Fibroblast of lung (primary cell): ENCODE results near the gene APC. TPM values are rescaled to one million over a fixed set of nuclear protein-coding genes. Genes with fewer than 3 reads are reported as not detected.

ENCODE experiments used
- DNase-seq, 2 donors: peaks; one replicate each; pipeline versions ENCODE4 v3.0.0 to v3.0.0-alpha.2; 2010; ENCODE audit warnings: low read depth in 2 of 2
- H2AFZ ChIP-seq: 2 replicates; pipeline ENCODE4 v1.5.1; 2012; ENCODE audit warnings: low read length, control low read depth, inconsistent platforms
- H3K27ac ChIP-seq: 2 replicates; pipeline ENCODE4 v1.5.1; 2011; ENCODE audit warnings: low read length, control low read depth; ENCODE audit not compliant: insufficient read depth
- H3K27me3 ChIP-seq: 2 replicates; pipeline ENCODE4 v1.5.1; 2011; ENCODE audit warnings: mild to moderate bottlenecking, low read length; ENCODE audit not compliant: control insufficient read depth, insufficient read depth
- H3K36me3 ChIP-seq: 2 replicates; pipeline ENCODE4 v1.5.1; 2011; ENCODE audit warnings: low read length; ENCODE audit not compliant: control insufficient read depth, insufficient read depth
- H3K4me1 ChIP-seq: 2 replicates; pipeline ENCODE4 v1.5.1; 2011; ENCODE audit warnings: low read length; ENCODE audit not compliant: control insufficient read depth, insufficient read depth; ENCODE audit errors: extremely low read depth
- H3K4me2 ChIP-seq: 2 replicates; pipeline ENCODE4 v1.5.1; 2011; ENCODE audit warnings: low read length, control low read depth; ENCODE audit not compliant: insufficient read depth; ENCODE audit errors: extremely low read depth
- H3K4me3 ChIP-seq, 4 experiments: fragments of 200-600 bp in 1 of 4; sonication (generic) in 1 of 4; replicated peaks in 1 of 4; 2 replicates each; pipeline ENCODE4 v1.5.1; 2011 to 2016; ENCODE audit warnings: low read length in 4 of 4, low read depth in 3 of 4, mild to moderate bottlenecking in 3 of 4, control low read depth in 2 of 4, inconsistent platforms in 1 of 4, mixed read lengths in 1 of 4; ENCODE audit not compliant: insufficient read depth in 1 of 4; ENCODE audit errors: control extremely low read depth in 1 of 4
- H3K79me2 ChIP-seq: 2 replicates; pipeline ENCODE4 v1.5.1; 2012; ENCODE audit warnings: mild to moderate bottlenecking, low read length, inconsistent platforms; ENCODE audit not compliant: control insufficient read depth, insufficient read depth
- H3K9ac ChIP-seq: 2 replicates; pipeline ENCODE4 v1.5.1; 2011; ENCODE audit warnings: mild to moderate bottlenecking, low read length, control low read depth; ENCODE audit not compliant: insufficient read depth
- H3K9me3 ChIP-seq: 2 replicates; pipeline ENCODE4 v1.5.1; 2012; ENCODE audit warnings: low read depth, low read length; ENCODE audit not compliant: control insufficient read depth, insufficient read depth
- H4K20me1 ChIP-seq: 2 replicates; pipeline ENCODE4 v1.5.1; 2011; ENCODE audit warnings: low read length; ENCODE audit not compliant: control insufficient read depth, insufficient read depth; ENCODE audit errors: extremely low read depth
- EZH2 ChIP-seq: IDR thresholded peaks from 2 replicates; pipeline ENCODE4 v1.5.1; 2012; ENCODE audit warnings: low read length, control low read depth, mild to moderate bottlenecking; ENCODE audit errors: missing control alignments
- polyA plus RNA-seq, 2 donors: library from polyadenylated mRNA; depleted of rRNA in 1 of 2; stranded (reverse) in 1 of 2; unstranded in 1 of 2; fragments of >200 nt; gene quantifications; 2 replicates each; pipeline ENCODE4 v1.2.1, GENCODE V29; 2011 to 2012; ENCODE audit warnings: missing spikeins in 1 of 2
- total RNA-seq: library from RNA; depleted of rRNA; stranded (reverse); fragments of >200 nt; gene quantifications from 2 replicates; pipeline ENCODE4 v1.2.1, GENCODE V29; 2014
- TF ChIP-seq, protein P1 (sequence below), 2 donors: IDR thresholded peaks in 1 of 2; conservative IDR thresholded peaks in 1 of 2; 1 replicate in 1 of 2; 2 replicates in 1 of 2; pipeline ENCODE4 v1.5.1; 2011 to 2012; ENCODE audit warnings: low read length in 2 of 2, control low read depth in 1 of 2, inconsistent platforms in 1 of 2, low read depth in 1 of 2, mild to moderate bottlenecking in 1 of 2

APC gene
- total and polyA plus RNA-seq, 2 donors (not counting 1 experiment from before 2014, with no cell fraction given): 23.6 to 69.9 TPM

DNA sequence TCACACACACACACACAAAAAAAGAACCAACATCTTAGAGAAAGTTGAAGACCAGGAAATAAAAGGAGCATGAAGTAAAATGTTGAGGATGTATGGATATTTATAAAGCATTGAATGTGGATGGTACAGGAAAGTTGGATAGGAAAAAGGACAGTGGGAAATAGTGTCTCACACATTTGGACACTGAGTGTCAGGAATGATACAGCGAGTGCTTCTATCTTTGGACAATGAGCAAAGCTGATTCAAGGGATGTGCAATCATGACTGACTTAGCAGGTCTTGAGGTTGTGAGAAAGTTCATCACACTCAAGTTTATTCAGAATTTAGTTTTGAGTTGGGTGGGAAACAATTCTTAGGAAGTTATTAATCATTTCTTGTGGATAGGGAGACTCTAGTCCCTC is 73.3 kb downstream of the APC start:
- no peaks in the 10 kb centered on the region for H4K20me1 ChIP-seq
- no peaks in the 10 kb centered on the region for H3K9me3 ChIP-seq
- H3K27ac ChIP-seq: no peak overlapping the region

DNA sequence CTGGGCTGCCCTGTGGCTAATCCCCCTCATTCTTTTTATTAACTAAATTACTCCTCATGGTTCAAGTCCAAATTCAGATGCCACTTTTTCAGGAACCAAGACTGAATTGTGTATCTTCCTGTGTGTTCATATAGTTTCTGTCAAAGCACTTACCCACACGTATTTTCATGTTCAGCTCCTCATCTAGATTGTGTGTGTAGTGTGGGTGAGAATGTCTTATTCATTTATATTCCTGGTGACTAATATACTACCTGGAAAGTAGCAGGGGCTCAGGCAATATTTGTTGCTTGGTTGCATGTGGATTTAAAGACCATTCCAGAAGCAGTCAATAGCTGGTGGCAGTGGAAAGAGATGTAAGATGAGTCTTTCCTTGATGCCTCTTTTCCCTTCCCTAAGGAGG is 74.9 kb downstream of the APC start:
- no peaks in the 10 kb centered on the region for H4K20me1 ChIP-seq
- H3K4me2 ChIP-seq: no peak overlapping the region
- no peak overlapping the region for H3K4me3 ChIP-seq
- no peak for TF ChIP-seq EZH2
- TF ChIP-seq, protein P1, sequence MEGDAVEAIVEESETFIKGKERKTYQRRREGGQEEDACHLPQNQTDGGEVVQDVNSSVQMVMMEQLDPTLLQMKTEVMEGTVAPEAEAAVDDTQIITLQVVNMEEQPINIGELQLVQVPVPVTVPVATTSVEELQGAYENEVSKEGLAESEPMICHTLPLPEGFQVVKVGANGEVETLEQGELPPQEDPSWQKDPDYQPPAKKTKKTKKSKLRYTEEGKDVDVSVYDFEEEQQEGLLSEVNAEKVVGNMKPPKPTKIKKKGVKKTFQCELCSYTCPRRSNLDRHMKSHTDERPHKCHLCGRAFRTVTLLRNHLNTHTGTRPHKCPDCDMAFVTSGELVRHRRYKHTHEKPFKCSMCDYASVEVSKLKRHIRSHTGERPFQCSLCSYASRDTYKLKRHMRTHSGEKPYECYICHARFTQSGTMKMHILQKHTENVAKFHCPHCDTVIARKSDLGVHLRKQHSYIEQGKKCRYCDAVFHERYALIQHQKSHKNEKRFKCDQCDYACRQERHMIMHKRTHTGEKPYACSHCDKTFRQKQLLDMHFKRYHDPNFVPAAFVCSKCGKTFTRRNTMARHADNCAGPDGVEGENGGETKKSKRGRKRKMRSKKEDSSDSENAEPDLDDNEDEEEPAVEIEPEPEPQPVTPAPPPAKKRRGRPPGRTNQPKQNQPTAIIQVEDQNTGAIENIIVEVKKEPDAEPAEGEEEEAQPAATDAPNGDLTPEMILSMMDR (conservative IDR thresholded peaks at IDR 0.05 in 1 of 2, IDR thresholded peaks at IDR 0.05 in 1 of 2; ENCODE audit: low read depth in 1 of 2, low read length in 2 of 2): no peak
- H2AFZ ChIP-seq: no peak overlapping the region
- no peak overlapping the region for H3K27ac ChIP-seq
- no peak for DNase-seq
- no peak overlapping the region for H3K9ac ChIP-seq
- no peaks in the 10 kb centered on the region for H3K9me3 ChIP-seq
- no peaks in the 10 kb centered on the region for H3K27me3 ChIP-seq
- H3K36me3 ChIP-seq: peaks cover 3% of the 10 kb centered on the region
- no peaks in the 10 kb centered on the region for H3K79me2 ChIP-seq
- H3K4me1 ChIP-seq: no peaks in the 10 kb centered on the region

More for the DNA sequence above, 73.3 kb downstream of the APC start:
- H3K36me3 ChIP-seq: peaks cover 3% of the 10 kb centered on the region
- no peak overlapping the region for H3K4me2 ChIP-seq
- TF ChIP-seq, protein P1 (conservative IDR thresholded peaks at IDR 0.05 in 1 of 2, IDR thresholded peaks at IDR 0.05 in 1 of 2; ENCODE audit: low read depth in 1 of 2, low read length in 2 of 2): no peak
- no peak for TF ChIP-seq EZH2
- H3K4me3 ChIP-seq: no peak overlapping the region
- H3K9ac ChIP-seq: no peak overlapping the region
- H3K4me1 ChIP-seq: no peaks in the 10 kb centered on the region
- no peaks in the 10 kb centered on the region for H3K79me2 ChIP-seq
- no peak for DNase-seq
- H3K27me3 ChIP-seq: no peaks in the 10 kb centered on the region
- no peak overlapping the region for H2AFZ ChIP-seq

DNA sequence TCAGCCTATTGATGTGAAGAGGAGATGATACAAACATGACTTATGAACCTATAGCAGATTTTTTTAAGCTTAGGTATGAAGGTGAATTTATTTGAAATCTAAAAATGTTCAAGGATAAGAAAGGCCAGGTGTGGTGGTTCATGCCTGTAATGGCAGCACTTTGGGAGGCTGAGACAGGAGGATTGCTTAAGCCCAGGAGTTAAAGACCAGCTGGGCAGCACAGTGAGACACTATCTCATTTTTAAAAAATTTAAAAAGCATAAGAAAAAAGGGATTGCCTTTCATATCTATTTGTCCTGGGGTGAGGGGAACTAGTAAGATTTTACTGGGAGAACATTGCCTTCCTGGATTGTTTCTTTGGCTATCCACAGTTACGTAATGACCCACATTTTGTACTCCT is 82.6 kb downstream of the APC start:
- H3K4me2 ChIP-seq: no peak overlapping the region
- no peaks in the 10 kb centered on the region for H3K27me3 ChIP-seq
- H2AFZ ChIP-seq: no peak overlapping the region
- TF ChIP-seq, protein P1 (conservative IDR thresholded peaks at IDR 0.05 in 1 of 2, IDR thresholded peaks at IDR 0.05 in 1 of 2; ENCODE audit: low read depth in 1 of 2, low read length in 2 of 2): no peak
- TF ChIP-seq EZH2: no peak
- no peaks in the 10 kb centered on the region for H4K20me1 ChIP-seq
- DNase-seq: no peak
- H3K9ac ChIP-seq: no peak overlapping the region
- no peak overlapping the region for H3K4me3 ChIP-seq
- no peaks in the 10 kb centered on the region for H3K4me1 ChIP-seq
- no peaks in the 10 kb centered on the region for H3K79me2 ChIP-seq
- no peaks in the 10 kb centered on the region for H3K9me3 ChIP-seq
- H3K27ac ChIP-seq: no peak overlapping the region
- H3K36me3 ChIP-seq: peaks cover 3% of the 10 kb centered on the region
